ENCODE data around the gene RAPSN. TPM values are rescaled to one million over a fixed set of nuclear protein-coding genes. Genes with fewer than 3 reads are reported as not detected.

The RAPSN gene
- total and polyA plus RNA-seq, 4 experiments from 2014 or later: 0.55 to 1.7 TPM; not detected in 2

- ChIA-PET POLR2A (ENCODE audit: partially characterized antibody) (interaction anchor here (1.0 kb wide), 1 partner anchor 89 kb away, joined by 3 read pairs; no protein-coding TSS in a partner anchor), CTCF (ENCODE audit: partially characterized antibody) (no interaction called here)
- Mint-ChIP-seq H3K36me3 (peaks cover 62 to 90% of the 10 kb centered on the region in 2 donors), H3K4me3 (no peak overlapping the region), H3K27ac (peak overlapping the region in 1 of 7 donors; percentile 74), H3K27me3 (no peaks in the 10 kb centered on the region), H3K9me3 (no peaks in the 10 kb centered on the region), H3K4me1 (peaks cover 0 to 7% (median 2%) of the 10 kb centered on the region in 4 donors)
- Histone ChIP-seq H3K27ac (ENCODE audit: low read depth, low read length) (no peak overlapping the region), H3K4me1 (ENCODE audit: insufficient read depth, low read length) (no peaks in the 10 kb centered on the region), H3K9me3 (ENCODE audit: control insufficient read depth in 1 of 2, low read length in 2 of 2) (no peaks in the 10 kb centered on the region), H3K4me3 (ENCODE audit: low read length in 2 of 2) (no peak overlapping the region), H3K27me3 (ENCODE audit: insufficient read depth, low read length) (no peaks in the 10 kb centered on the region), H3K36me3 (ENCODE audit: insufficient read depth, low read length) (peaks cover 86% of the 10 kb centered on the region)
- intact Hi-C loops (cut with micrococcal nuclease): no loop called here
- DNase-seq: no peak
Observed at GRCh38 chr11:47477753-47478152, 28.8 kb upstream of the RAPSN start.

GRCh38 chr11:47477323-47477722 is 28.4 kb upstream of the RAPSN start:
- Mint-ChIP-seq H3K27me3 (no peaks in the 10 kb centered on the region), H3K9me3 (no peaks in the 10 kb centered on the region), H3K4me3 (no peak overlapping the region), H3K36me3 (peaks cover 58 to 90% of the 10 kb centered on the region in 2 donors), H3K4me1 (peaks cover 0 to 7% (median 2%) of the 10 kb centered on the region in 4 donors), H3K27ac (peak overlapping the region in 2 of 7 donors; percentile 29 to 74)
- no peaks in the 10 kb centered on the region for H3K4me1 ChIP-seq (ENCODE audit: insufficient read depth, low read length)
- no peak overlapping the region for H3K27ac ChIP-seq (ENCODE audit: low read depth, low read length)
- no peak for DNase-seq
- intact Hi-C loops (cut with micrococcal nuclease): no loop called here
- H3K4me3 ChIP-seq (ENCODE audit: low read length in 2 of 2): no peak overlapping the region
- CTCF ChIA-PET (ENCODE audit: partially characterized antibody): no interaction called here
- POLR2A ChIA-PET (ENCODE audit: partially characterized antibody): no interaction called here
- H3K27me3 ChIP-seq (ENCODE audit: insufficient read depth, low read length): no peaks in the 10 kb centered on the region
- peaks cover 86% of the 10 kb centered on the region for H3K36me3 ChIP-seq (ENCODE audit: insufficient read depth, low read length)
- H3K9me3 ChIP-seq (ENCODE audit: control insufficient read depth in 1 of 2, low read length in 2 of 2): no peaks in the 10 kb centered on the region

GRCh38 chr11:47470671-47471070 is 21.7 kb upstream of the RAPSN start:
- H3K9me3 Mint-ChIP-seq: peaks cover 0 to 1% (median 0%) of the 10 kb centered on the region in 8 donors
- H3K9me3 ChIP-seq (ENCODE audit: control insufficient read depth in 1 of 2, low read length in 2 of 2): no peaks in the 10 kb centered on the region
- H3K36me3 Mint-ChIP-seq: peaks cover 31 to 83% of the 10 kb centered on the region in 2 donors
- CTCF ChIA-PET (ENCODE audit: partially characterized antibody): interaction anchor here (0.9 kb wide), 1 partner anchor 16 kb away, joined by 4 read pairs; no protein-coding TSS in a partner anchor
- H3K27ac ChIP-seq (ENCODE audit: low read depth, low read length): no peak overlapping the region
- POLR2A ChIA-PET (ENCODE audit: partially characterized antibody): no interaction called here
- H3K4me3 Mint-ChIP-seq: no peak overlapping the region
- H3K36me3 ChIP-seq (ENCODE audit: insufficient read depth, low read length): peaks cover 86% of the 10 kb centered on the region
- DNase-seq: no peak
- H3K27me3 ChIP-seq (ENCODE audit: insufficient read depth, low read length): no peaks in the 10 kb centered on the region
- no peak overlapping the region for H3K4me3 ChIP-seq (ENCODE audit: low read length in 2 of 2)
- intact Hi-C loops (cut with micrococcal nuclease): no loop called here
- no peaks in the 10 kb centered on the region for H3K27me3 Mint-ChIP-seq
- peaks cover 4 to 7% (median 4%) of the 10 kb centered on the region in 4 donors for H3K4me1 Mint-ChIP-seq
- H3K4me1 ChIP-seq (ENCODE audit: insufficient read depth, low read length): peaks cover 4% of the 10 kb centered on the region
- peak overlapping the region in 1 of 7 donors; percentile 37 for H3K27ac Mint-ChIP-seq

GRCh38 chr11:47469361-47470179 is 20.6 kb upstream of the RAPSN start:
- Mint-ChIP-seq H3K4me3 (no peak overlapping the region), H3K27me3 (no peaks in the 10 kb centered on the region), H3K9me3 (peaks cover 0 to 1% (median 0%) of the 10 kb centered on the region in 8 donors), H3K27ac (peak overlapping the region in 5 of 7 donors; percentile 53 to 87 (median 65)), H3K4me1 (peaks cover 3 to 12% (median 6%) of the 10 kb centered on the region in 4 donors), H3K36me3 (peaks cover 31 to 81% of the 10 kb centered on the region in 2 donors)
- ChIA-PET CTCF (ENCODE audit: partially characterized antibody) (interaction anchor here (0.9 kb wide), 1 partner anchor 15 kb away, joined by 4 read pairs; no protein-coding TSS in a partner anchor), POLR2A (ENCODE audit: partially characterized antibody) (no interaction called here)
- Histone ChIP-seq H3K4me3 (ENCODE audit: low read length in 2 of 2) (no peak overlapping the region), H3K27me3 (ENCODE audit: insufficient read depth, low read length) (no peaks in the 10 kb centered on the region), H3K27ac (ENCODE audit: low read depth, low read length) (no peak overlapping the region), H3K36me3 (ENCODE audit: insufficient read depth, low read length) (peaks cover 77% of the 10 kb centered on the region), H3K4me1 (ENCODE audit: insufficient read depth, low read length) (peaks cover 4% of the 10 kb centered on the region), H3K9me3 (ENCODE audit: control insufficient read depth in 1 of 2, low read length in 2 of 2) (no peaks in the 10 kb centered on the region)
- no peak for DNase-seq
- intact Hi-C loops (cut with micrococcal nuclease): no loop called here

GRCh38 chr11:47468598-47469214 is 19.8 kb upstream of the RAPSN start:
- Histone ChIP-seq H3K4me1 (ENCODE audit: insufficient read depth, low read length) (peaks cover 4% of the 10 kb centered on the region), H3K36me3 (ENCODE audit: insufficient read depth, low read length) (peaks cover 75% of the 10 kb centered on the region), H3K4me3 (ENCODE audit: low read length in 2 of 2) (no peak overlapping the region), H3K27ac (ENCODE audit: low read depth, low read length) (no peak overlapping the region), H3K27me3 (ENCODE audit: insufficient read depth, low read length) (no peaks in the 10 kb centered on the region), H3K9me3 (ENCODE audit: control insufficient read depth in 1 of 2, low read length in 2 of 2) (no peaks in the 10 kb centered on the region)
- Mint-ChIP-seq H3K27ac (peak overlapping the region in 3 of 7 donors; percentile 35 to 79 (median 65)), H3K27me3 (no peaks in the 10 kb centered on the region), H3K9me3 (peaks cover 0 to 1% (median 0%) of the 10 kb centered on the region in 8 donors), H3K36me3 (peaks cover 24 to 81% of the 10 kb centered on the region in 2 donors), H3K4me3 (no peak overlapping the region), H3K4me1 (peaks cover 2 to 12% (median 6%) of the 10 kb centered on the region in 4 donors)
- ChIA-PET CTCF (ENCODE audit: partially characterized antibody) (no interaction called here), POLR2A (ENCODE audit: partially characterized antibody) (no interaction called here)
- no peak for DNase-seq
- intact Hi-C loops (cut with micrococcal nuclease): no loop called here

- H3K4me3 ChIP-seq (ENCODE audit: low read length in 2 of 2): no peak overlapping the region
- peaks cover 0 to 1% (median 0%) of the 10 kb centered on the region in 8 donors for H3K9me3 Mint-ChIP-seq
- no peak overlapping the region for H3K4me3 Mint-ChIP-seq
- H3K36me3 Mint-ChIP-seq: peaks cover 15 to 70% of the 10 kb centered on the region in 2 donors
- H3K9me3 ChIP-seq (ENCODE audit: control insufficient read depth in 1 of 2, low read length in 2 of 2): no peaks in the 10 kb centered on the region
- peaks cover 62% of the 10 kb centered on the region for H3K36me3 ChIP-seq (ENCODE audit: insufficient read depth, low read length)
- ChIA-PET CTCF (ENCODE audit: partially characterized antibody) (no interaction called here), POLR2A (ENCODE audit: partially characterized antibody) (interaction anchor here (0.6 kb wide), 1 partner anchor 85 kb away, joined by 3 read pairs; no protein-coding TSS in a partner anchor)
- peak overlapping the region in 4 of 7 donors; percentile 29 to 85 (median 74) for H3K27ac Mint-ChIP-seq
- peaks cover 4% of the 10 kb centered on the region for H3K4me1 ChIP-seq (ENCODE audit: insufficient read depth, low read length)
- H3K4me1 Mint-ChIP-seq: peaks cover 2 to 12% (median 6%) of the 10 kb centered on the region in 4 donors
- H3K27me3 ChIP-seq (ENCODE audit: insufficient read depth, low read length): no peaks in the 10 kb centered on the region
- no peak overlapping the region for H3K27ac ChIP-seq (ENCODE audit: low read depth, low read length)
- no peaks in the 10 kb centered on the region for H3K27me3 Mint-ChIP-seq
- DNase-seq: no peak
- intact Hi-C loops (cut with micrococcal nuclease): no loop called here
Observed at GRCh38 chr11:47467357-47467756, 18.4 kb upstream of the RAPSN start.

- Mint-ChIP-seq H3K4me3 (no peak overlapping the region), H3K4me1 (peaks cover 2 to 12% (median 6%) of the 10 kb centered on the region in 4 donors), H3K27me3 (no peaks in the 10 kb centered on the region), H3K27ac (peak overlapping the region in 1 of 7 donors; percentile 69), H3K9me3 (peaks cover 0 to 1% (median 0%) of the 10 kb centered on the region in 8 donors), H3K36me3 (peaks cover 17 to 67% of the 10 kb centered on the region in 2 donors)
- Histone ChIP-seq H3K27me3 (ENCODE audit: insufficient read depth, low read length) (no peaks in the 10 kb centered on the region), H3K4me1 (ENCODE audit: insufficient read depth, low read length) (peaks cover 4% of the 10 kb centered on the region), H3K36me3 (ENCODE audit: insufficient read depth, low read length) (peaks cover 61% of the 10 kb centered on the region), H3K9me3 (ENCODE audit: control insufficient read depth in 1 of 2, low read length in 2 of 2) (no peaks in the 10 kb centered on the region), H3K27ac (ENCODE audit: low read depth, low read length) (no peak overlapping the region), H3K4me3 (ENCODE audit: low read length in 2 of 2) (no peak overlapping the region)
- CTCF ChIA-PET (ENCODE audit: partially characterized antibody): no interaction called here
- intact Hi-C loops (cut with micrococcal nuclease): no loop called here
- POLR2A ChIA-PET (ENCODE audit: partially characterized antibody): no interaction called here
- DNase-seq: no peak
Observed at GRCh38 chr11:47466701-47467250, 17.8 kb upstream of the RAPSN start.
